Left forelimb (tissue), 1 donor: ENCODE results near the gene MAGI1.
"Not testable (repeated sequence)": the region's sequence is repeated elsewhere in the genome, so short reads cannot be mapped to it uniquely, and the experiment has no call there.

ENCODE experiments used
- DNase-seq: peaks from one replicate; pipeline ENCODE4 v3.0.0-alpha.2; 2018; ENCODE audit warnings: low spot score

The MAGI1 gene

GRCh38 chr3:65526656-65527055 lies 512.1 kb downstream of the MAGI1 start:
- DNase-seq: no peak

GRCh38 chr3:65524584-65524983 lies 514.1 kb downstream of the MAGI1 start:
- DNase-seq: no peak

DNA sequence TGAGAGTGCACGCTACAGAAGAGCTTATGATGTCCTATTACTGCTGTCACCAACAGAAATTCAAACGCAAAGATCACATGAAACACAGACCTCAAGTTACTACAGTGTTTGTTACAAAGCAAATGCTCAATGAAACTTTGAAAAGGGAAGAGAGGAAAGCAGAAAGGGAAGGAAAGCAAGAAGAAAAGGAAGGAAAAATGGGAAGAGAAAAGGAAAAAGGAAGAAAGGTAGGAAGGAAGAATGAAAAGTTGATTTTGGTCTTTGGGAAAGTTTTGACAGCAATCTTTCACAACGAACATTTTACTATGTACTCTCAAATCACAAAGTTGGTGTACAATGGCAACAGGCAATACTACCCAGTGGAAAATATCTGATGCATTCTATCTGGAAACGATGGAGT lies 514.8 kb downstream of the MAGI1 start:
- no peak for DNase-seq

DNA sequence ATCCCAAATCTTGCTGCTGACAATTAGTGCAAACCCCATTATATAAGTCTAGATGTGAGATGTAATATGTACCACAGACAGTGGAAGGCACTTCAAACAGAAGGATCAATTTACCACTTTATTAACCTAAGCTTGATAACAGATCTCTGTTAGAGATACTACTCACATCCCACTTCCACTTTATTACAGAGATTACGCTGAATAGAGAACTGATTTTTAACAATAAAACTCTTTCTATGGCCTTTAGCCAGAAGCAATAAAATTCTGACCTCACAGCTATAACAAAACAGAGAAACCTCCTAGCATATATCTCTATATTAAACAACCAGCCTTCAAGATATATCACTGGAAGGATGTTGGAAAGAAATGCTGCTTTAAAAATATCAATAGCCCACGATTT lies 517.7 kb downstream of the MAGI1 start:
- no peak for DNase-seq

DNA sequence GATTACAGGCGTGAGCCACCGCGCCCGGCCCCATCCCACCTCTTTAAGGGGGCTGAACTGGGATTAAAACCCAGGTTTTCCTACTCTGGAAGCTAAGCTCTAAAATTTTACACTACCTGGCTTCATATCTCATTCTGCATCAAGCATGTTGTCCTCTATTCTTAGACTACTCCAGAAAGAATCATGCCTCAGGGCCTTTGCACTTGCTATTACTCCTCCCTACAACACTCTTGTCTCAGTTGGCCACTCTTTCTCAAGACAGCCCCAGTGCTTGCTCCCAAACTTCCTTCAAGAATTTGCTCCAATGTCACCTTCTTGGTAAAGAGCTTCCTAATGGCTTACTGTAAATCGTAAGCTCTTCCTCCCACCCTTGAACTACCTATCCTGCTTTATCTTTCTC lies 521.7 kb downstream of the MAGI1 start:
- no peak for DNase-seq

GRCh38 chr3:65514317-65514716 lies 524.4 kb downstream of the MAGI1 start:
- DNase-seq: not testable (repeated sequence)

GRCh38 chr3:65509423-65509794 lies 529.3 kb downstream of the MAGI1 start:
- not testable (repeated sequence) for DNase-seq

GRCh38 chr3:65508750-65509422 lies 529.8 kb downstream of the MAGI1 start:
- DNase-seq: no peak

- no peak for DNase-seq
These were observed 531.3 kb downstream of the MAGI1 start for GRCh38 chr3:65507437-65507836.

DNA sequence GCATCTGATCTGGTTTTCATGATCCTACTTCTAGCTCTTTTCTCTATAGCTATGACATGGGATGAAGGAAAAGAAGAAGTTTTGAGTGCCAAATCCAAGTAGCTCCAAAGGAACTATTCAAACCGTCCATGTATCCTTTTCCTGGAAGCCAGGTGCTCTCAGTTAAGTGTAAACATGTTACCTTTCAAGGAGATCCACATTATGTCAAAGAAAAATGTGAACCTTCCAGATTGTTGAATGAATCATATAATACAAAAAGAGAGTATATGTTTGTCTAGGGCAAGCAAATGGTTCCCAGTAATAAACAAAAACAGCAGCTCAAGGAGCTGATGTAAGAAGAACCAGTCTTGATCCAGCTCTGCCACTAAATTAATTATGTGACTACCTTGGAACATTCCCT lies 534.9 kb downstream of the MAGI1 start:
- no peak for DNase-seq

- DNase-seq: no peak
These were observed 536.2 kb downstream of the MAGI1 start for GRCh38 chr3:65502526-65502925.

DNA sequence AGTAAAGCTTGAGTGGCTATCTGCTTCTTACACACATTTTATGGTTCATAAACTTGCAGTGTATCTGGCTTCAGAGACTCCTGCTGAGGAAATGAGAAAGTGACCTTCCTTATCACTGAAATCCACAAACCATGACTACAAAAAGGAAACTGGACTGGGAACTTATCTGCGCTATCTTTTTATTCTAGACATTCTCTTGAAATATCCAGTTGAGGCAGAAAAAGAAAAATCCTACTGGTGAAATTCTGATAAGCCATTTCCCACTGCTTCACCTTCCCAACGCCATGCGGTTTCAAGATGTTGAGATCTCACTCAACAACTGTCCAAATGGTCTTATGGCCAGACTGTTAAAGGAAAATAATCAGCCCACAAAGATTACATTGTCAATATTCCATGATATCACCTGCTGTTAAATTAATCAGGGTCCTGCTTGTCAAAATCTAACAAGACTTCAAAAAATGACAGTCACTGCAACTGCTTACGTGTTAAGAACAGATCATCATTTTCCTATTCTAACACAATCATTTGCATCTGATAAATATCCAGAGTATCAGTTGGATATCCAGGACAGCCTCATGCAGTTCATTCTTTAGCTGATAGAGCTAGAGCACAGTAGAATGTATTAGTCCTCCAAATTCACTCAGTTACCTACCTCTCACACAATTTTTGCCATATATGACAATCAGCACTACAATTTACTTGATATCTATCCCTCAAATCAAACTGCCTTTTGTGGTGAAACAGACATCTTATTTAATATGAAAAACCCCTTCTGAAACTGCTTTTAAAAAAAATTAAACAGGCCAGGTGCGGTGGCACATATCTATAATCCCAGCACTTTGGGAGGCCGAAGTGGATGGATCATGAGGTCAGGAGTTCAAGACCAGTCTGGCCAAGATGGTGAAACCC lies 538.1 kb downstream of the MAGI1 start:
- no peak for DNase-seq

GRCh38 chr3:65497846-65498245 lies 540.9 kb downstream of the MAGI1 start:
- DNase-seq: no peak

- no peak for DNase-seq
These were observed 541.5 kb downstream of the MAGI1 start for GRCh38 chr3:65497236-65497635.

DNA sequence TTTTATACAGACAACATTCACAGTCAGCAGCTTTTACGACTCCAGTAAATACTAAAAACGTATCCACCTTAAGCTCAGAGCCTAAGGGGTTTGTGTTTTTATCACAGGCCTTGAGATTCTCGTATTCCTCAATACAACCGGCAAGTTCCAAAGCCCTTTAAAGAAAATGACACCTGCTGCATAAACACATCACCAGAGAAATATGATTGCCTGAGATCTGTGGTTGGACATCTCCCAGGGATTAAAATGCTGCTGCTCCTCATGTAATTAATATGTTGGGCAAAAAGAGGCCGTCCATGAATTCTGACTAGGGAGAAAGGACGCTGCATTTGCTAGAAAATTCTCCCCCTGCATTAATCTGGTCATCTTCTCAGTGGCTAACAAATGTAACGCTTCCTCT lies 544.8 kb downstream of the MAGI1 start:
- no peak for DNase-seq

- DNase-seq: no peak
These were observed 545.3 kb downstream of the MAGI1 start for GRCh38 chr3:65493371-65493882.

DNA sequence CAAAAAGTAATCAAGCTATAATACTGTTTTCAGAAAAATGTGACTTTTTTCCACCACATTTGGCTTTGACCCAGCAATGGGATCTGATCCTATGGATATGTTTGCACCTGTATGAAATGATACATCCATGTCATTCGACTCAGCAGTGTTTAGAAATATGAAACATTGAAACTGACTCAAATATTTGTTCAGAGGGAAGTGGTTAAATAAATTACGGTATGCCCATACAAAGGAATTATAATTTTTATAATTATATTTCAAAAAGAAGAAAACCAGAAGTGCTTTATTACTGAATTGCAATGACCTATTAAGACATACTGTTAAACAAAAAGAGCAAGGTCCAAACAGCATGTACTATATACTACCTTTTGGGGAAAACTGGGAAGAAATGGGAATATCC lies 546.5 kb downstream of the MAGI1 start:
- no peak for DNase-seq

DNA sequence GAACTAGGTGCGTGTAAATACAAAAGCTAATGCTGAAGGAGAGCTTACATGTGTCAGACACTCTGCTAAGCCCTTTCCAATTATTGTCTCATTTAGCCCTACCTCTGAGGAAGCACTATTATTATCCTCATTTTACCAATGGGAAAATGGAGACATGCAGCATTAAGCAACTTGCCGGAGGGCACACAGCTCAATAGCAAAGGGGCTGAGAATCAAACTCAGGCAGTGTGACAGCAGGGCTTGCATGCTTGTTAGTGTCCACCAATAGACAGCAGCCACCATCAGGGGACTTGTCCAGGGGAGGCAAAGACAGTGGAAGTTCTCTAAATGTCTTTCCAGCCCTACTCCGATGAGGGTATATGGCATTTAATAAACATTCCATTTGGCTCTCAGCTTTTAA lies 548.6 kb downstream of the MAGI1 start:
- DNase-seq: no peak

DNA sequence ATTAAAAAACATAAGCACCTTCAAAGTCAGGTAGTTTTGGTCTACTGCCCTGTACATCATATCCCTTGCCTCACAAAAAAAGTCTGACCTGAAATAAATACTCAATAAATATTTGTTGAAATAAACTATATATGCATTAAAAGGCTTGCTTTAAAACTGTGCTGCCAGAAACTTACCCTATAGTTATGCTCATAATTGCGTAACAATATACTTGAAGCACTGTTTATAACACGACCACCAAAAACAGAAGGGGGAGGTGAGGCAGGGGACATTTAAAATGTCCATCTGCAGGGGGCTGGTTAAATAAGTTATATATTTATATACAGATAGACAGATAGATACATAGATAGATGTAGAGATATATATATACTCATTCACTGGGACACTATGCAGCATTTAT lies 549.5 kb downstream of the MAGI1 start:
- DNase-seq: no peak

GRCh38 chr3:65485826-65486469 lies 552.8 kb downstream of the MAGI1 start:
- no peak for DNase-seq

GRCh38 chr3:65484964-65485363 lies 553.8 kb downstream of the MAGI1 start:
- no peak for DNase-seq

GRCh38 chr3:65483480-65483879 lies 555.2 kb downstream of the MAGI1 start:
- no peak for DNase-seq

- no peak for DNase-seq
These were observed 555.7 kb downstream of the MAGI1 start for GRCh38 chr3:65483011-65483410.
